NCI-H446 treated with DMSO at 0.1 percent for 48 hours (cell line): ENCODE results near the gene TANGO6.
"Not testable (repeated sequence)": the region's sequence is repeated elsewhere in the genome, so short reads cannot be mapped to it uniquely, and the experiment has no call there.

Experiments
- DNase-seq: peaks from one replicate; lab custom pipeline; 2025; lab: John Stamatoyannopoulos, UW

TANGO6 gene

GRCh38 chr16:68969338-68969737 is 126.0 kb downstream of the TANGO6 start:
- no peak for DNase-seq

- no peak for DNase-seq
These were observed 128.7 kb downstream of the TANGO6 start for GRCh38 chr16:68972013-68972412.

GRCh38 chr16:68972720-68973119 is 129.4 kb downstream of the TANGO6 start:
- DNase-seq = no peak

- no peak for DNase-seq
These were observed 130.3 kb downstream of the TANGO6 start for GRCh38 chr16:68973611-68974120.

- no peak for DNase-seq
These were observed 135.1 kb downstream of the TANGO6 start for GRCh38 chr16:68978303-68978954.

GRCh38 chr16:68980695-68981315 is 137.5 kb downstream of the TANGO6 start:
- DNase-seq = no peak

- no peak for DNase-seq
These were observed 138.6 kb downstream of the TANGO6 start for GRCh38 chr16:68981971-68982370.

- no peak for DNase-seq
These were observed 141.1 kb downstream of the TANGO6 start for GRCh38 chr16:68984467-68984866.

GRCh38 chr16:68985268-68985667 is 141.9 kb downstream of the TANGO6 start:
- DNase-seq = no peak

GRCh38 chr16:68985855-68986254 is 142.5 kb downstream of the TANGO6 start:
- DNase-seq = no peak

- DNase-seq = no peak
These were observed 144.6 kb downstream of the TANGO6 start for GRCh38 chr16:68987734-68988457.

- DNase-seq = not testable (repeated sequence)
These were observed 147.0 kb downstream of the TANGO6 start for GRCh38 chr16:68990172-68990845.

GRCh38 chr16:68991075-68991474 is 147.7 kb downstream of the TANGO6 start:
- DNase-seq = no peak

- no peak for DNase-seq
These were observed 149.2 kb downstream of the TANGO6 start for GRCh38 chr16:68992521-68992920.

- no peak for DNase-seq
These were observed 150.1 kb downstream of the TANGO6 start for GRCh38 chr16:68993456-68993855.

- no peak for DNase-seq
These were observed 150.6 kb downstream of the TANGO6 start for GRCh38 chr16:68993885-68994284.

- no peak for DNase-seq
These were observed 151.0 kb downstream of the TANGO6 start for GRCh38 chr16:68994324-68994723.

GRCh38 chr16:68995011-68995504 is 151.7 kb downstream of the TANGO6 start:
- DNase-seq = no peak

- no peak for DNase-seq
These were observed 154.2 kb downstream of the TANGO6 start for GRCh38 chr16:68997564-68997963.

- DNase-seq = no peak
These were observed 155.8 kb downstream of the TANGO6 start for GRCh38 chr16:68999114-68999513.

GRCh38 chr16:69003500-69003899 is 160.2 kb downstream of the TANGO6 start:
- DNase-seq = no peak

- no peak for DNase-seq
These were observed 162.5 kb downstream of the TANGO6 start for GRCh38 chr16:69005641-69006355.
